ENCODE results near the gene GLRB. TPM values are rescaled to one million over a fixed set of nuclear protein-coding genes. Genes with fewer than 3 reads are reported as not detected.
"Not testable (repeated sequence)": the region's sequence is repeated elsewhere in the genome, so short reads cannot be mapped to it uniquely, and the experiment has no call there.

GLRB gene
- total RNA-seq, 6 experiments from 2014 or later: 0.12 to 1.7 (median 0.36) TPM

- Histone ChIP-seq H3K27ac (no peak overlapping the region), H3K27me3 (no peaks in the 10 kb centered on the region), H3K4me1 (no peaks in the 10 kb centered on the region), H3K9me3 (no peaks in the 10 kb centered on the region), H3K4me3 (no peak overlapping the region), H3K36me3 (no peaks in the 10 kb centered on the region)
- no peak for ATAC-seq
- WGBS (ENCODE audit: insufficient coverage, low coverage, low lambda C conversion rate, missing lambda C conversion rate): 67% methylated on average over 1 of the region's 1 CpG
- intact Hi-C loops (cut with DNase I): no loop called here
- no peak for TF ChIP-seq POLR2A (IDR thresholded peaks at IDR 0.05)
- TF ChIP-seq CTCF (IDR thresholded peaks at IDR 0.05): no peak
- DNase-seq: no peak
Observed at GRCh38 chr4:157057218-157057617, 18.7 kb upstream of the GLRB start.

GRCh38 chr4:157058899-157059298, 17.1 kb upstream of the GLRB start:
- H3K4me3 ChIP-seq; DNase-seq; H3K27me3 ChIP-seq; ATAC-seq; H3K27ac ChIP-seq; H3K36me3 ChIP-seq; H3K9me3 ChIP-seq; intact Hi-C loops (cut with DNase I); H3K4me1 ChIP-seq: not testable (repeated sequence)
- 76% methylated on average over 3 of the region's 5 CpGs for WGBS (ENCODE audit: insufficient coverage, low coverage, low lambda C conversion rate, missing lambda C conversion rate)

GRCh38 chr4:157072002-157072401, 3.9 kb upstream of the GLRB start:
- TF ChIP-seq CTCF (IDR thresholded peaks at IDR 0.05): no peak
- TF ChIP-seq POLR2A (IDR thresholded peaks at IDR 0.05): no peak
- no peak overlapping the region for H3K4me3 ChIP-seq

GRCh38 chr4:157075401-157075800, 549 bp upstream of the GLRB start:
- Histone ChIP-seq H3K4me1 (peaks cover 0 to 3% (median 0%) of the 10 kb centered on the region in 4 donors), H3K4me3 (peak overlapping the region in 1 of 3 donors; percentile 65), H3K9me3 (no peaks in the 10 kb centered on the region), H3K27ac (no peak overlapping the region), H3K36me3 (no peaks in the 10 kb centered on the region), H3K27me3 (peaks cover 0 to 12% of the 10 kb centered on the region in 2 donors)
- TF ChIP-seq POLR2A (IDR thresholded peaks at IDR 0.05) (no peak), CTCF (IDR thresholded peaks at IDR 0.05) (no peak)
- intact Hi-C loops (cut with DNase I): no loop called here
- 46% methylated on average over 2 of the region's 2 CpGs for WGBS (ENCODE audit: insufficient coverage, low coverage, low lambda C conversion rate, missing lambda C conversion rate)
- DNase-seq: no peak
- ATAC-seq: peak in 2 of 4 donors; percentile 14 to 51

More at GRCh38 chr4:157072002-157072401, 3.9 kb upstream of the GLRB start:
- H3K36me3 ChIP-seq: no peaks in the 10 kb centered on the region
- intact Hi-C loops (cut with DNase I): no loop called here
- peaks cover 0 to 3% of the 10 kb centered on the region in 2 donors for H3K27me3 ChIP-seq
- DNase-seq (no peak), ATAC-seq (no peak)
- no peak overlapping the region for H3K27ac ChIP-seq
- peaks cover 0 to 3% (median 0%) of the 10 kb centered on the region in 4 donors for H3K4me1 ChIP-seq
- no peaks in the 10 kb centered on the region for H3K9me3 ChIP-seq

GRCh38 chr4:157076578-157076947, 613 bp downstream of the GLRB start:
- no peak for TF ChIP-seq POLR2A (IDR thresholded peaks at IDR 0.05)
- H3K27ac ChIP-seq: no peak overlapping the region
- H3K36me3 ChIP-seq: no peaks in the 10 kb centered on the region
- H3K27me3 ChIP-seq: peaks cover 0 to 12% of the 10 kb centered on the region in 2 donors
- DNase-seq (no peak), ATAC-seq (peak; percentile 10 to 36 (median 30))
- H3K4me3 ChIP-seq: peak overlapping the region; percentile 43 to 65 (median 44)
- intact Hi-C loops (cut with DNase I): no loop called here
- peaks cover 0 to 3% (median 0%) of the 10 kb centered on the region in 4 donors for H3K4me1 ChIP-seq
- no peaks in the 10 kb centered on the region for H3K9me3 ChIP-seq
- WGBS (ENCODE audit: insufficient coverage, low coverage, low lambda C conversion rate, missing lambda C conversion rate): 3% methylated on average over 8 of the region's 8 CpGs

- Histone ChIP-seq H3K27me3 (peaks cover 0 to 12% of the 10 kb centered on the region in 2 donors), H3K4me3 (no peak overlapping the region), H3K9me3 (no peaks in the 10 kb centered on the region), H3K4me1 (peaks cover 0 to 3% (median 0%) of the 10 kb centered on the region in 4 donors), H3K36me3 (no peaks in the 10 kb centered on the region), H3K27ac (no peak overlapping the region)
- WGBS (ENCODE audit: insufficient coverage, low coverage, low lambda C conversion rate, missing lambda C conversion rate): 81% methylated on average over 2 of the region's 2 CpGs
- intact Hi-C loops (cut with DNase I): no loop called here
- no peak for TF ChIP-seq CTCF (IDR thresholded peaks at IDR 0.05)
- no peak for TF ChIP-seq POLR2A (IDR thresholded peaks at IDR 0.05)
- ATAC-seq: no peak
- no peak for DNase-seq
Observed at GRCh38 chr4:157079441-157079840, 3.5 kb downstream of the GLRB start.
